GM12878 (cell line): ENCODE data around the gene CIAO2B.

ENCODE experiments used
- CBFB ChIP-seq: IDR thresholded peaks from 2 replicates; pipeline ENCODE4 v1.6.1; 2016; ENCODE audit warnings: antibody characterized with exemption, low read depth
- CHD2 ChIP-seq: IDR thresholded peaks from 2 replicates; pipeline ENCODE4 v1.6.1; 2011; ENCODE audit warnings: low read depth, low read length, improper control_type of control experiment, borderline replicate concordance
- LARP7 ChIP-seq: fragments of 450-650 bp; IDR thresholded peaks from 2 replicates; pipeline ENCODE4 v1.6.1; 2017; ENCODE audit warnings: mild to moderate bottlenecking
- MXI1 ChIP-seq: fragments of 150-350 bp; IDR thresholded peaks from 2 replicates; pipeline ENCODE4 v1.6.1; 2011; ENCODE audit warnings: low read depth, mild to moderate bottlenecking, inconsistent platforms, low read length, improper control_type of control experiment
- POLR2AphosphoS5 ChIP-seq: IDR thresholded peaks from 2 replicates; pipeline ENCODE4 v1.6.1; 2011; ENCODE audit warnings: mild to moderate bottlenecking, low read length, inconsistent platforms
- RELA ChIP-seq: fragments of 450-650 bp; IDR thresholded peaks from 2 replicates; pipeline ENCODE4 v1.8.0; 2014; ENCODE audit warnings: borderline replicate concordance; ENCODE audit not compliant: partially characterized antibody
- RFX5 ChIP-seq: IDR thresholded peaks from 2 replicates; pipeline ENCODE4 v1.6.1; 2011; ENCODE audit warnings: low read depth, low read length, improper control_type of control experiment
- SMAD1 ChIP-seq: fragments of 450-650 bp; IDR thresholded peaks from 2 replicates; pipeline ENCODE4 v1.6.1; 2018; ENCODE audit warnings: mild to moderate bottlenecking, low read depth; ENCODE audit not compliant: partially characterized antibody
- SMC3 ChIP-seq: IDR thresholded peaks from 2 replicates; pipeline ENCODE4 v1.6.1; 2011; ENCODE audit warnings: low read length, improper control_type of control experiment, borderline replicate concordance
- TF ChIP-seq, protein P1 (sequence below), 3 experiments: IDR thresholded peaks in 2 of 3; conservative IDR thresholded peaks in 1 of 3; 2 replicates each; pipeline ENCODE4 v1.5.1; 2011; ENCODE audit warnings: low read depth in 3 of 3, low read length in 3 of 3, mild to moderate bottlenecking in 3 of 3, control low read depth in 2 of 3, moderate library complexity in 2 of 3, inconsistent platforms in 1 of 3, mixed read lengths in 1 of 3; ENCODE audit not compliant: control insufficient read depth in 2 of 3, insufficient read depth in 1 of 3; ENCODE audit errors: extremely low read depth in 1 of 3
- TF ChIP-seq, protein P2 (sequence below): IDR thresholded peaks from 2 replicates; pipeline ENCODE4 v1.6.1; 2012; ENCODE audit warnings: mild to moderate bottlenecking, low read depth, low read length

DNA sequence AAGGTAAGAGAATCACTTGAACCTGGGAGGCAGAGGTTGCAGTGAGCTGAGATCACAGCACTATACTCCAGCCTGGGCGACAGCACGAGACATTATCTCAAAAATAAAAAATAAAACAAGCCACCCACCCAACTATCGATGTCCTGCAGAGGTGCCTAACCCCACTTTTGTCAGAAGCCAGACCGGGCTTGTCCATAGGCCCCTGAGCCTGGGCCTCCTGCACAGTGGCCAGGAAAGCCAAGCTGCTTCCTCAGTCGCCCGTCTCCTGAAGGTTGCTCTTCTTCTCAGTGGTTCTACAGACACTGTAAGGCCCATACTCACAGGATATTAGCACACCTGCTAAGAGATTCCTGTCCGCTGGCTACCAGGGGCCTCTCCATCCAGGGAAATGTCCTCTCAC lies 12.3 kb upstream of the CIAO2B start:
- TF ChIP-seq, protein P1, sequence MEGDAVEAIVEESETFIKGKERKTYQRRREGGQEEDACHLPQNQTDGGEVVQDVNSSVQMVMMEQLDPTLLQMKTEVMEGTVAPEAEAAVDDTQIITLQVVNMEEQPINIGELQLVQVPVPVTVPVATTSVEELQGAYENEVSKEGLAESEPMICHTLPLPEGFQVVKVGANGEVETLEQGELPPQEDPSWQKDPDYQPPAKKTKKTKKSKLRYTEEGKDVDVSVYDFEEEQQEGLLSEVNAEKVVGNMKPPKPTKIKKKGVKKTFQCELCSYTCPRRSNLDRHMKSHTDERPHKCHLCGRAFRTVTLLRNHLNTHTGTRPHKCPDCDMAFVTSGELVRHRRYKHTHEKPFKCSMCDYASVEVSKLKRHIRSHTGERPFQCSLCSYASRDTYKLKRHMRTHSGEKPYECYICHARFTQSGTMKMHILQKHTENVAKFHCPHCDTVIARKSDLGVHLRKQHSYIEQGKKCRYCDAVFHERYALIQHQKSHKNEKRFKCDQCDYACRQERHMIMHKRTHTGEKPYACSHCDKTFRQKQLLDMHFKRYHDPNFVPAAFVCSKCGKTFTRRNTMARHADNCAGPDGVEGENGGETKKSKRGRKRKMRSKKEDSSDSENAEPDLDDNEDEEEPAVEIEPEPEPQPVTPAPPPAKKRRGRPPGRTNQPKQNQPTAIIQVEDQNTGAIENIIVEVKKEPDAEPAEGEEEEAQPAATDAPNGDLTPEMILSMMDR (IDR thresholded peaks at IDR 0.05 in 2 of 3, conservative IDR thresholded peaks at IDR 0.05 in 1 of 3; ENCODE audit: control insufficient read depth in 2 of 3, extremely low read depth in 1 of 3, insufficient read depth in 1 of 3, low read depth in 3 of 3, low read length in 3 of 3) = no peak
- TF ChIP-seq LARP7 (no peak), POLR2AphosphoS5 (no peak), RELA (no peak), CBFB (no peak), RFX5 (no peak), SMAD1 (no peak), CHD2 (no peak), MXI1 (no peak), SMC3 (no peak)
- TF ChIP-seq, protein P2, sequence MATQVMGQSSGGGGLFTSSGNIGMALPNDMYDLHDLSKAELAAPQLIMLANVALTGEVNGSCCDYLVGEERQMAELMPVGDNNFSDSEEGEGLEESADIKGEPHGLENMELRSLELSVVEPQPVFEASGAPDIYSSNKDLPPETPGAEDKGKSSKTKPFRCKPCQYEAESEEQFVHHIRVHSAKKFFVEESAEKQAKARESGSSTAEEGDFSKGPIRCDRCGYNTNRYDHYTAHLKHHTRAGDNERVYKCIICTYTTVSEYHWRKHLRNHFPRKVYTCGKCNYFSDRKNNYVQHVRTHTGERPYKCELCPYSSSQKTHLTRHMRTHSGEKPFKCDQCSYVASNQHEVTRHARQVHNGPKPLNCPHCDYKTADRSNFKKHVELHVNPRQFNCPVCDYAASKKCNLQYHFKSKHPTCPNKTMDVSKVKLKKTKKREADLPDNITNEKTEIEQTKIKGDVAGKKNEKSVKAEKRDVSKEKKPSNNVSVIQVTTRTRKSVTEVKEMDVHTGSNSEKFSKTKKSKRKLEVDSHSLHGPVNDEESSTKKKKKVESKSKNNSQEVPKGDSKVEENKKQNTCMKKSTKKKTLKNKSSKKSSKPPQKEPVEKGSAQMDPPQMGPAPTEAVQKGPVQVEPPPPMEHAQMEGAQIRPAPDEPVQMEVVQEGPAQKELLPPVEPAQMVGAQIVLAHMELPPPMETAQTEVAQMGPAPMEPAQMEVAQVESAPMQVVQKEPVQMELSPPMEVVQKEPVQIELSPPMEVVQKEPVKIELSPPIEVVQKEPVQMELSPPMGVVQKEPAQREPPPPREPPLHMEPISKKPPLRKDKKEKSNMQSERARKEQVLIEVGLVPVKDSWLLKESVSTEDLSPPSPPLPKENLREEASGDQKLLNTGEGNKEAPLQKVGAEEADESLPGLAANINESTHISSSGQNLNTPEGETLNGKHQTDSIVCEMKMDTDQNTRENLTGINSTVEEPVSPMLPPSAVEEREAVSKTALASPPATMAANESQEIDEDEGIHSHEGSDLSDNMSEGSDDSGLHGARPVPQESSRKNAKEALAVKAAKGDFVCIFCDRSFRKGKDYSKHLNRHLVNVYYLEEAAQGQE = no peak
